Activated CD4-positive, alpha-beta T cell treated with anti-CD3 and anti-CD28 coated beads, Interleukin-2, amount 50 U/mL, for 1 hour (primary cell): Measurements from ENCODE around the gene SLC27A5.
"Not testable (repeated sequence)": the region's sequence is repeated elsewhere in the genome, so short reads cannot be mapped to it uniquely, and the experiment has no call there.

Experiments
- DNase-seq: peaks from one replicate; pipeline ENCODE4 v3.0.0-alpha.2; 2020

The SLC27A5 gene

GRCh38 chr19:58484349-58484748, 27.4 kb downstream of the SLC27A5 start:
- not testable (repeated sequence) for DNase-seq

GRCh38 chr19:58483776-58484175, 28.0 kb downstream of the SLC27A5 start:
- DNase-seq, result no peak

GRCh38 chr19:58482372-58482771, 29.4 kb downstream of the SLC27A5 start:
- no peak for DNase-seq

- DNase-seq, result no peak
Observed at GRCh38 chr19:58480831-58481230, 31.0 kb downstream of the SLC27A5 start.

GRCh38 chr19:58480481-58480830, 31.3 kb downstream of the SLC27A5 start:
- DNase-seq, result no peak

GRCh38 chr19:58479736-58480480, 31.9 kb downstream of the SLC27A5 start:
- DNase-seq, result no peak

GRCh38 chr19:58479303-58479702, 32.5 kb downstream of the SLC27A5 start:
- DNase-seq, result no peak

GRCh38 chr19:58477871-58478270, 33.9 kb downstream of the SLC27A5 start:
- no peak for DNase-seq

GRCh38 chr19:58477130-58477529, 34.7 kb downstream of the SLC27A5 start:
- DNase-seq, result no peak

GRCh38 chr19:58476498-58477015, 35.2 kb downstream of the SLC27A5 start:
- DNase-seq, result no peak

GRCh38 chr19:58475714-58476497, 35.9 kb downstream of the SLC27A5 start, which contains the start of gene ZNF446:
ZNF446 (plus strand) TSS chr19:58476352; CDS start chr19:58477219, 867 bp downstream.
- DNase-seq, result peak; percentile 94

- no peak for DNase-seq
Observed at GRCh38 chr19:58474997-58475713, 36.6 kb downstream of the SLC27A5 start.

GRCh38 chr19:58474291-58474996, 37.3 kb downstream of the SLC27A5 start:
- DNase-seq, result no peak

- DNase-seq, result no peak
Observed at GRCh38 chr19:58473775-58474174, 38.0 kb downstream of the SLC27A5 start.

GRCh38 chr19:58471736-58472135, 40.1 kb downstream of the SLC27A5 start:
- DNase-seq, result no peak

GRCh38 chr19:58470837-58471543, 40.8 kb downstream of the SLC27A5 start:
- not testable (repeated sequence) for DNase-seq

GRCh38 chr19:58469241-58470013, 42.4 kb downstream of the SLC27A5 start:
- DNase-seq, result no peak

GRCh38 chr19:58468216-58468839, 43.5 kb downstream of the SLC27A5 start:
- no peak for DNase-seq

GRCh38 chr19:58466760-58467589, 44.8 kb downstream of the SLC27A5 start, which contains the start of gene ZNF324:
ZNF324 (plus strand) TSS chr19:58467080; CDS start chr19:58469186, 2,106 bp downstream.
- DNase-seq, result peak; percentile 97
